Smooth muscle cell (in vitro differentiated cells): ENCODE measurements around the gene HNRNPA0. TPM values are rescaled to one million over a fixed set of nuclear protein-coding genes. Genes with fewer than 3 reads are reported as not detected.

Experiments
- DNase-seq: peaks from one replicate; lab custom pipeline; 2025; ENCODE audit not compliant: unreplicated experiment; lab: John Stamatoyannopoulos, UW
- H2AFZ ChIP-seq: fragments of 200-600 bp; sonication (generic); 2 replicates; pipeline ENCODE4 v1.6.0; 2016; ENCODE audit warnings: antibody characterized with exemption, low read depth, mild to moderate bottlenecking
- H3F3A ChIP-seq: fragments of 200-600 bp; sonication (generic); 2 replicates; pipeline ENCODE4 v1.6.0; 2017; ENCODE audit warnings: antibody characterized with exemption, low read depth
- H3K27ac ChIP-seq: fragments of 200-600 bp; sonication (generic); 2 replicates; pipeline ENCODE4 v1.5.1; 2016; ENCODE audit warnings: low read depth, mild to moderate bottlenecking
- H3K27me3 ChIP-seq: fragments of 200-600 bp; sonication (generic); 2 replicates; pipeline ENCODE4 v1.6.1; 2016; ENCODE audit warnings: low read depth, mild to moderate bottlenecking
- H3K36me3 ChIP-seq: fragments of 200-600 bp; sonication (generic); 2 replicates; pipeline ENCODE4 v1.5.1; 2016; ENCODE audit warnings: low read depth
- H3K4me1 ChIP-seq: fragments of 200-600 bp; sonication (generic); 2 replicates; pipeline ENCODE4 v1.5.1; 2016; ENCODE audit warnings: low read depth
- H3K4me2 ChIP-seq: fragments of 200-600 bp; sonication (generic); 2 replicates; pipeline ENCODE4 v1.6.0; 2016; ENCODE audit warnings: mild to moderate bottlenecking
- H3K4me3 ChIP-seq: fragments of 200-600 bp; sonication (generic); 2 replicates; pipeline ENCODE4 v1.5.1; 2016; ENCODE audit warnings: mild to moderate bottlenecking
- H3K79me2 ChIP-seq: fragments of 200-600 bp; sonication (generic); 2 replicates; pipeline ENCODE4 v1.6.0; 2016; ENCODE audit warnings: low read depth, mild to moderate bottlenecking
- H3K9ac ChIP-seq: fragments of 200-600 bp; sonication (generic); 2 replicates; pipeline ENCODE4 v1.6.0; 2016; ENCODE audit warnings: low read depth
- H3K9me3 ChIP-seq: fragments of 200-600 bp; sonication (generic); replicated peaks from 2 replicates; pipeline ENCODE4 v1.5.1; 2016; ENCODE audit warnings: low read depth
- H4K20me1 ChIP-seq: fragments of 200-600 bp; sonication (generic); 2 replicates; pipeline ENCODE4 v1.6.0; 2016; ENCODE audit warnings: low read depth
- CTCF ChIP-seq: fragments of 200-600 bp; sonication (generic); IDR thresholded peaks from 2 replicates; pipeline ENCODE4 v1.5.1; 2017; ENCODE audit warnings: borderline replicate concordance, mild to moderate bottlenecking, antibody characterized with exemption; ENCODE audit not compliant: insufficient read depth, poor library complexity, severe bottlenecking
- WGBS: methylation state at CpG from one replicate; pipeline ENCODE4 v1.1.7; 2016; ENCODE audit warnings: low lambda C conversion rate; 5-methylcytosine and 5-hydroxymethylcytosine counted together
- polyA plus RNA-seq: library from polyadenylated mRNA; unstranded; fragments of >200 nt; fragmentation: Nextera tagmentation; extraction: Ambion mirVana; gene quantifications from 2 replicates; pipeline ENCODE4 v1.2.1, GENCODE V29; 2016
- total RNA-seq: library from RNA; depleted of rRNA; stranded (reverse); fragments of >200 nt; gene quantifications from 2 replicates; pipeline ENCODE4 v1.2.3, GENCODE V29; 2014

The HNRNPA0 gene
- total and polyA plus RNA-seq, 2 experiments from 2014 or later: 14.4 to 18.8 TPM

GRCh38 chr5:137696481-137696880 is 57.7 kb downstream of the HNRNPA0 start:
- no peaks in the 10 kb centered on the region for H3K9me3 ChIP-seq
- no peaks in the 10 kb centered on the region for H3K79me2 ChIP-seq
- no peaks in the 10 kb centered on the region for H3F3A ChIP-seq
- no peak for TF ChIP-seq CTCF
- H3K9ac ChIP-seq: no peak overlapping the region
- no peaks in the 10 kb centered on the region for H4K20me1 ChIP-seq
- no peak for DNase-seq
- no peaks in the 10 kb centered on the region for H3K4me1 ChIP-seq
- H3K4me2 ChIP-seq: no peak overlapping the region
- WGBS: 0% methylated on average over 1 of the region's 1 CpG
- no peak overlapping the region for H3K4me3 ChIP-seq
- no peaks in the 10 kb centered on the region for H3K36me3 ChIP-seq
- H3K27ac ChIP-seq: no peak overlapping the region
- no peaks in the 10 kb centered on the region for H3K27me3 ChIP-seq
- no peak overlapping the region for H2AFZ ChIP-seq

- no peak overlapping the region for H2AFZ ChIP-seq
- H3K4me1 ChIP-seq: no peaks in the 10 kb centered on the region
- peak overlapping the region; percentile 24 for H3K27ac ChIP-seq
- WGBS: 86% methylated on average over 4 of the region's 4 CpGs
- TF ChIP-seq CTCF: no peak
- H4K20me1 ChIP-seq: no peaks in the 10 kb centered on the region
- no peak overlapping the region for H3K4me3 ChIP-seq
- H3K36me3 ChIP-seq: no peaks in the 10 kb centered on the region
- no peak for DNase-seq
- H3K9ac ChIP-seq: no peak overlapping the region
- no peaks in the 10 kb centered on the region for H3K27me3 ChIP-seq
- no peaks in the 10 kb centered on the region for H3F3A ChIP-seq
- no peaks in the 10 kb centered on the region for H3K79me2 ChIP-seq
- H3K4me2 ChIP-seq: no peak overlapping the region
- H3K9me3 ChIP-seq: no peaks in the 10 kb centered on the region
Measured at GRCh38 chr5:137695651-137696428, 58.3 kb downstream of the HNRNPA0 start.

Other genes starting within 250 kb of the HNRNPA0 start
- 3.5 and 9.1 TPM in 2 replicates for gene KLHL3, start 18.3 kb downstream of the HNRNPA0 start, total RNA-seq
- gene KLHL3, start 18.3 kb downstream of the HNRNPA0 start, polyA plus RNA-seq: 2.3 and 3.6 TPM in 2 replicates
- gene MYOT, start 113.5 kb upstream of the HNRNPA0 start, total RNA-seq: not detected in 2 replicates
- gene MYOT, start 113.5 kb upstream of the HNRNPA0 start, polyA plus RNA-seq: 0.07 and 0.29 TPM in 2 replicates
- gene PKD2L2, start 135.1 kb upstream of the HNRNPA0 start, total RNA-seq: not detected in 2 replicates
- 0.19 and 0.22 TPM in 2 replicates for gene PKD2L2, start 135.1 kb upstream of the HNRNPA0 start, polyA plus RNA-seq